Hepatocyte (in vitro differentiated cells): Measurements from ENCODE around the gene MISP3.

Source experiments
- EZH2phosphoT487 ChIP-seq: fragments of 200-600 bp; sonication (generic); IDR thresholded peaks from one replicate; pipeline ENCODE4 v1.6.1; 2018; ENCODE audit warnings: antibody characterized with exemption, mild to moderate bottlenecking, low read depth, moderate library complexity; ENCODE audit not compliant: unreplicated experiment, severe bottlenecking
- TF ChIP-seq, protein P1 (sequence below): fragments of 200-600 bp; sonication (generic); IDR thresholded peaks from 2 replicates; pipeline ENCODE4 v1.5.1; 2016; ENCODE audit warnings: antibody characterized with exemption, mild to moderate bottlenecking; ENCODE audit not compliant: poor library complexity

DNA sequence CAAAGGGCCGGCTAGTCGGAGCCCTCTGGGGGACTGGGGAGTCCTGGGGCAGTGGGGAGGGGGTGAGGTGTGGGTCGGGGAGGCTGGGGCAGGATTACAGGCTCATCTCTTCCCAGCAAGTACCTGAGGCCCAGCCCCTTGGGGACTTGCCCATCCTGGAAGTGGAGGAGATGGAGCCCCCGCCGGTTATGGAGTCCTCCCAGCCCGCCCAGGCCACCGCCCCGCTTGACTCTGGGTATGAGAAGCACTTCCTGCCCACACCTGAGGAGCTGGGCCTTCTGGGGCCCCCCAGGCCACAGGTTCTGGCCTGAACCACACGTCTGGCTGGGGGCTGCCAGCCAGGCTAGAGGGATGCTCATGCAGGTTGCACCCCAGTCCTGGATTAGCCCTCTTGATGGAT, 20.6 kb upstream of the MISP3 start:
- TF ChIP-seq, protein P1, sequence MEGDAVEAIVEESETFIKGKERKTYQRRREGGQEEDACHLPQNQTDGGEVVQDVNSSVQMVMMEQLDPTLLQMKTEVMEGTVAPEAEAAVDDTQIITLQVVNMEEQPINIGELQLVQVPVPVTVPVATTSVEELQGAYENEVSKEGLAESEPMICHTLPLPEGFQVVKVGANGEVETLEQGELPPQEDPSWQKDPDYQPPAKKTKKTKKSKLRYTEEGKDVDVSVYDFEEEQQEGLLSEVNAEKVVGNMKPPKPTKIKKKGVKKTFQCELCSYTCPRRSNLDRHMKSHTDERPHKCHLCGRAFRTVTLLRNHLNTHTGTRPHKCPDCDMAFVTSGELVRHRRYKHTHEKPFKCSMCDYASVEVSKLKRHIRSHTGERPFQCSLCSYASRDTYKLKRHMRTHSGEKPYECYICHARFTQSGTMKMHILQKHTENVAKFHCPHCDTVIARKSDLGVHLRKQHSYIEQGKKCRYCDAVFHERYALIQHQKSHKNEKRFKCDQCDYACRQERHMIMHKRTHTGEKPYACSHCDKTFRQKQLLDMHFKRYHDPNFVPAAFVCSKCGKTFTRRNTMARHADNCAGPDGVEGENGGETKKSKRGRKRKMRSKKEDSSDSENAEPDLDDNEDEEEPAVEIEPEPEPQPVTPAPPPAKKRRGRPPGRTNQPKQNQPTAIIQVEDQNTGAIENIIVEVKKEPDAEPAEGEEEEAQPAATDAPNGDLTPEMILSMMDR = no peak
- no peak for TF ChIP-seq EZH2phosphoT487
